ENCODE data around the gene APOBEC3C.

- no peak for TF ChIP-seq CTCF (IDR thresholded peaks at IDR 0.05)
- TF ChIP-seq POLR2A (IDR thresholded peaks at IDR 0.05): no peak
Measured at GRCh38 chr22:38968801-38969200, 45.3 kb upstream of the APOBEC3C start.

All from ovary (tissue), 3 donors.